Measurements from ENCODE around the gene PRKCE. TPM values are rescaled to one million over a fixed set of nuclear protein-coding genes. Genes with fewer than 3 reads are reported as not detected.

The PRKCE gene
- total and polyA plus RNA-seq, 7 donors, result 3.0 to 22.8 (median 16.1) TPM

GRCh38 chr2:45697190-45697589 lies 45.7 kb downstream of the PRKCE start:
- no peaks in the 10 kb centered on the region for H3K36me3 ChIP-seq (ENCODE audit: insufficient read depth in 1 of 2, low read depth in 1 of 2)
- no peak overlapping the region for H3K4me3 ChIP-seq
- H3K27ac ChIP-seq, result no peak overlapping the region
- DNase-seq, result no peak
- H3K27me3 ChIP-seq (ENCODE audit: insufficient read depth in 3 of 3, low read length in 2 of 3), result no peaks in the 10 kb centered on the region
- no peak for TF ChIP-seq CTCF (IDR thresholded peaks at IDR 0.05)
- H3K4me1 ChIP-seq, result peaks cover 21% of the 10 kb centered on the region
- 95 to 98% (median 96%) methylated on average over 5 of the region's 5 CpGs for whole genome bisulfite sequencing, 3 donors
- ATAC-seq, result no peak
- H3K9me3 ChIP-seq, result no peaks in the 10 kb centered on the region
- intact Hi-C loops (cut with DNase I), result no loop called here

- H3K4me1 ChIP-seq, result peaks cover 18% of the 10 kb centered on the region
- ATAC-seq (no peak), DNase-seq (no peak)
- H3K9me3 ChIP-seq, result no peaks in the 10 kb centered on the region
- no peak overlapping the region for H3K27ac ChIP-seq
- intact Hi-C loops (cut with DNase I), result no loop called here
- no peaks in the 10 kb centered on the region for H3K36me3 ChIP-seq (ENCODE audit: insufficient read depth in 1 of 2, low read depth in 1 of 2)
- no peak for TF ChIP-seq CTCF (IDR thresholded peaks at IDR 0.05)
- H3K4me3 ChIP-seq, result no peak overlapping the region
- H3K27me3 ChIP-seq (ENCODE audit: insufficient read depth in 3 of 3, low read length in 2 of 3), result no peaks in the 10 kb centered on the region
Measured at GRCh38 chr2:45698554-45698953, 47.1 kb downstream of the PRKCE start.

- 80 to 86% (median 83%) methylated on average over 7 of the region's 7 CpGs for WGBS, 3 donors
- Histone ChIP-seq H3K9me3 (no peaks in the 10 kb centered on the region), H3K4me1 (peaks cover 18% of the 10 kb centered on the region), H3K27ac (no peak overlapping the region), H3K4me3 (no peak overlapping the region), H3K36me3 (ENCODE audit: insufficient read depth in 1 of 2, low read depth in 1 of 2) (no peaks in the 10 kb centered on the region), H3K27me3 (ENCODE audit: insufficient read depth in 3 of 3, low read length in 2 of 3) (no peaks in the 10 kb centered on the region)
- ATAC-seq (no peak), DNase-seq (no peak)
- intact Hi-C loops (cut with DNase I), result no loop called here
- no peak for TF ChIP-seq CTCF (IDR thresholded peaks at IDR 0.05)
Measured at GRCh38 chr2:45699032-45699658, 47.7 kb downstream of the PRKCE start.

- peaks cover 17% of the 10 kb centered on the region for H3K4me1 ChIP-seq
- H3K27me3 ChIP-seq (ENCODE audit: insufficient read depth in 3 of 3, low read length in 2 of 3), result no peaks in the 10 kb centered on the region
- no peak overlapping the region for H3K27ac ChIP-seq
- H3K4me3 ChIP-seq, result no peak overlapping the region
- ATAC-seq (no peak), DNase-seq (no peak)
- no peak for TF ChIP-seq CTCF (IDR thresholded peaks at IDR 0.05)
- WGBS, 3 donors, result 77 to 85% (median 78%) methylated on average over 10 of the region's 10 CpGs
- intact Hi-C loops (cut with DNase I), result no loop called here
- H3K36me3 ChIP-seq (ENCODE audit: insufficient read depth in 1 of 2, low read depth in 1 of 2), result no peaks in the 10 kb centered on the region
- H3K9me3 ChIP-seq, result no peaks in the 10 kb centered on the region
Measured at GRCh38 chr2:45700407-45701013, 49.0 kb downstream of the PRKCE start.

- Histone ChIP-seq H3K36me3 (ENCODE audit: insufficient read depth in 1 of 2, low read depth in 1 of 2) (no peaks in the 10 kb centered on the region), H3K4me3 (no peak overlapping the region), H3K27me3 (ENCODE audit: insufficient read depth in 3 of 3, low read length in 2 of 3) (no peaks in the 10 kb centered on the region), H3K4me1 (peaks cover 37% of the 10 kb centered on the region), H3K9me3 (no peaks in the 10 kb centered on the region), H3K27ac (no peak overlapping the region)
- 72 to 89% (median 88%) methylated on average over 5 of the region's 5 CpGs for WGBS, 3 donors
- TF ChIP-seq CTCF (IDR thresholded peaks at IDR 0.05), result no peak
- intact Hi-C loops (cut with DNase I), result loop anchor here in 1 of 2 donors (5.0 kb wide), 1 partner anchor 53 kb away; the partner anchor contains the start of gene PRKCE
- DNase-seq (no peak), ATAC-seq (no peak)
Measured at GRCh38 chr2:45705233-45705632, 53.8 kb downstream of the PRKCE start.

Measured in psoas muscle (tissue), 8 donors.